Measurements from ENCODE around the gene GRIPAP1.

GRIPAP1 gene

DNA sequence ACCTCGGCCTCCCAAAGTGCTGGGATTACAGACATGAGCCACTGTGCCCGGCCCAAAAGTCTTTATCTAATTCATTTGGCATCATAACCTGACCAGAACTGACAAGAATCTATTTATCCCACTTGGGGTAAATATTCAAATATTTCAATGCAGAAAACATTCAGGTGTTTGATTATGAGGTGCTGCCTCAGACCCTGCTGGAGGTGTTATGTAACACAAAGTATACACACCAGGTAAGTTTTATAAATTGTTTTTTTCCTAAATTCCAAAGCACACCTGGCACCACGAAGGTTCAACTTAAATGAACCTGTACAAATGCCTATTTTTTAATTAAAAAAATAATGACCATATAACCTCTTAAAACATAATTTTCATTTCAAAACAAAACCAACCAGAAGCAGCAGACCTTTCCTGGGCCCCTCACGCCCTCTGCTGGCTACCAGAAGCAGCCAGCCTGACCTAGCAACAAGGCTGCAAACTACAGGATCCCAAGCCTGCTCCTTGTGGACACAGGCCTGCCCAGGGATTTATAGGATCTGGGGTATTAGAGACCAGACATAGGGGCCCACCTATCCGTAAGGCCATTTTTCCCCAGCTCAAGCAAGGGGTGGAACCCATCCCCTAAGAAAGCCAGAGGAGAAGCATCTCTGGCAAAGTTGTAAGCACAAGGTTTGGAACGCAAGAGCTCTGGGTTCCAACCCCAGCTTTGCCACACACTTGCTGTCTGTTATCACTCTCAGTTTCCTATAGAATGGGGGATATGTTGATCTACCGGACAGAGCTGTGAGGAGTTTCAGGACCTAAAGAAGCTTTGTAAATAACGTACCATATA lies 56.3 kb downstream of the GRIPAP1 start:
- TF ChIP-seq GLIS3 (CRISPR knock-in tag; IDR thresholded peaks at IDR 0.05), result no peak
- TF ChIP-seq TOX (CRISPR knock-in tag; IDR thresholded peaks at IDR 0.05; ENCODE audit: borderline replicate concordance), result no peak
- no peak for TF ChIP-seq POU6F1 (CRISPR knock-in tag; IDR thresholded peaks at IDR 0.05; ENCODE audit: borderline replicate concordance, low read depth)
- no peak for TF ChIP-seq ISL1 (CRISPR knock-in tag; IDR thresholded peaks at IDR 0.05)
- TF ChIP-seq ESRRG (CRISPR knock-in tag; IDR thresholded peaks at IDR 0.05), result no peak
- TF ChIP-seq, protein P1, sequence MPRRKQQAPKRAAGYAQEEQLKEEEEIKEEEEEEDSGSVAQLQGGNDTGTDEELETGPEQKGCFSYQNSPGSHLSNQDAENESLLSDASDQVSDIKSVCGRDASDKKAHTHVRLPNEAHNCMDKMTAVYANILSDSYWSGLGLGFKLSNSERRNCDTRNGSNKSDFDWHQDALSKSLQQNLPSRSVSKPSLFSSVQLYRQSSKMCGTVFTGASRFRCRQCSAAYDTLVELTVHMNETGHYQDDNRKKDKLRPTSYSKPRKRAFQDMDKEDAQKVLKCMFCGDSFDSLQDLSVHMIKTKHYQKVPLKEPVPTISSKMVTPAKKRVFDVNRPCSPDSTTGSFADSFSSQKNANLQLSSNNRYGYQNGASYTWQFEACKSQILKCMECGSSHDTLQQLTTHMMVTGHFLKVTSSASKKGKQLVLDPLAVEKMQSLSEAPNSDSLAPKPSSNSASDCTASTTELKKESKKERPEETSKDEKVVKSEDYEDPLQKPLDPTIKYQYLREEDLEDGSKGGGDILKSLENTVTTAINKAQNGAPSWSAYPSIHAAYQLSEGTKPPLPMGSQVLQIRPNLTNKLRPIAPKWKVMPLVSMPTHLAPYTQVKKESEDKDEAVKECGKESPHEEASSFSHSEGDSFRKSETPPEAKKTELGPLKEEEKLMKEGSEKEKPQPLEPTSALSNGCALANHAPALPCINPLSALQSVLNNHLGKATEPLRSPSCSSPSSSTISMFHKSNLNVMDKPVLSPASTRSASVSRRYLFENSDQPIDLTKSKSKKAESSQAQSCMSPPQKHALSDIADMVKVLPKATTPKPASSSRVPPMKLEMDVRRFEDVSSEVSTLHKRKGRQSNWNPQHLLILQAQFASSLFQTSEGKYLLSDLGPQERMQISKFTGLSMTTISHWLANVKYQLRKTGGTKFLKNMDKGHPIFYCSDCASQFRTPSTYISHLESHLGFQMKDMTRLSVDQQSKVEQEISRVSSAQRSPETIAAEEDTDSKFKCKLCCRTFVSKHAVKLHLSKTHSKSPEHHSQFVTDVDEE (CRISPR knock-in tag; IDR thresholded peaks at IDR 0.05), result no peak
- no peak for TF ChIP-seq ZFP3 (CRISPR knock-in tag; IDR thresholded peaks at IDR 0.05)
- no peak for TF ChIP-seq ZNF70 (CRISPR knock-in tag; IDR thresholded peaks at IDR 0.05)
- no peak for TF ChIP-seq SNAI2 (CRISPR knock-in tag; IDR thresholded peaks at IDR 0.05)
- TF ChIP-seq, protein P2, sequence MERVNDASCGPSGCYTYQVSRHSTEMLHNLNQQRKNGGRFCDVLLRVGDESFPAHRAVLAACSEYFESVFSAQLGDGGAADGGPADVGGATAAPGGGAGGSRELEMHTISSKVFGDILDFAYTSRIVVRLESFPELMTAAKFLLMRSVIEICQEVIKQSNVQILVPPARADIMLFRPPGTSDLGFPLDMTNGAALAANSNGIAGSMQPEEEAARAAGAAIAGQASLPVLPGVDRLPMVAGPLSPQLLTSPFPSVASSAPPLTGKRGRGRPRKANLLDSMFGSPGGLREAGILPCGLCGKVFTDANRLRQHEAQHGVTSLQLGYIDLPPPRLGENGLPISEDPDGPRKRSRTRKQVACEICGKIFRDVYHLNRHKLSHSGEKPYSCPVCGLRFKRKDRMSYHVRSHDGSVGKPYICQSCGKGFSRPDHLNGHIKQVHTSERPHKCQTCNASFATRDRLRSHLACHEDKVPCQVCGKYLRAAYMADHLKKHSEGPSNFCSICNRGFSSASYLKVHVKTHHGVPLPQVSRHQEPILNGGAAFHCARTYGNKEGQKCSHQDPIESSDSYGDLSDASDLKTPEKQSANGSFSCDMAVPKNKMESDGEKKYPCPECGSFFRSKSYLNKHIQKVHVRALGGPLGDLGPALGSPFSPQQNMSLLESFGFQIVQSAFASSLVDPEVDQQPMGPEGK (CRISPR knock-in tag; IDR thresholded peaks at IDR 0.05; ENCODE audit: borderline replicate concordance), result no peak
- no peak for TF ChIP-seq PPARA (CRISPR knock-in tag; IDR thresholded peaks at IDR 0.05; ENCODE audit: borderline replicate concordance)
- TF ChIP-seq ARNTL (CRISPR knock-in tag; IDR thresholded peaks at IDR 0.05; ENCODE audit: borderline replicate concordance, low read depth), result no peak
- no peak for TF ChIP-seq RARB (CRISPR knock-in tag; IDR thresholded peaks at IDR 0.05)
- no peak for TF ChIP-seq OSR1 (CRISPR knock-in tag; IDR thresholded peaks at IDR 0.05)
- ATAC-seq, result peak; percentile 98

DNA sequence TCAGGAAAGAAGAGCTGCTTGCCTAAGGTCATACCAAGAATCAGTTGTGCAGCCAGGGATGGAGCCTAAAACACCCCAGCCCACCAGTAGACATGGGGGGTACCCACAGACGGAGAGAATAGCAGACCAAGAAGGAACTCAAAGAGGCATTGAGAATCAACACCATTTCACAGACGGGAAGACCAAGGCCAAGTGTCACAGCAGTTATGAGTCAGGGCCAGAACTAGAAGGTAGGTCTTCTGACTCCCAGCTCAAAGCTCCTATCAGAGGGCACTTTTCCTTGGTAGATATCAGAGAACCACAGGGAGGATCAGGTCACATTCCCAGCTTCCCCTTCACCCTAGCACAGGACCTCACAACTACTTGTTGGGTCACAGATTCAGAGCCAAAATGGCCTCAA lies 59.2 kb downstream of the GRIPAP1 start:
- ATAC-seq, result no peak
- TF ChIP-seq, protein P3, sequence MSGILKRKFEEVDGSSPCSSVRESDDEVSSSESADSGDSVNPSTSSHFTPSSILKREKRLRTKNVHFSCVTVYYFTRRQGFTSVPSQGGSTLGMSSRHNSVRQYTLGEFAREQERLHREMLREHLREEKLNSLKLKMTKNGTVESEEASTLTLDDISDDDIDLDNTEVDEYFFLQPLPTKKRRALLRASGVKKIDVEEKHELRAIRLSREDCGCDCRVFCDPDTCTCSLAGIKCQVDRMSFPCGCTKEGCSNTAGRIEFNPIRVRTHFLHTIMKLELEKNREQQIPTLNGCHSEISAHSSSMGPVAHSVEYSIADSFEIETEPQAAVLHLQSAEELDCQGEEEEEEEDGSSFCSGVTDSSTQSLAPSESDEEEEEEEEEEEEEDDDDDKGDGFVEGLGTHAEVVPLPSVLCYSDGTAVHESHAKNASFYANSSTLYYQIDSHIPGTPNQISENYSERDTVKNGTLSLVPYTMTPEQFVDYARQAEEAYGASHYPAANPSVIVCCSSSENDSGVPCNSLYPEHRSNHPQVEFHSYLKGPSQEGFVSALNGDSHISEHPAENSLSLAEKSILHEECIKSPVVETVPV (CRISPR knock-in tag; IDR thresholded peaks at IDR 0.05), result no peak

DNA sequence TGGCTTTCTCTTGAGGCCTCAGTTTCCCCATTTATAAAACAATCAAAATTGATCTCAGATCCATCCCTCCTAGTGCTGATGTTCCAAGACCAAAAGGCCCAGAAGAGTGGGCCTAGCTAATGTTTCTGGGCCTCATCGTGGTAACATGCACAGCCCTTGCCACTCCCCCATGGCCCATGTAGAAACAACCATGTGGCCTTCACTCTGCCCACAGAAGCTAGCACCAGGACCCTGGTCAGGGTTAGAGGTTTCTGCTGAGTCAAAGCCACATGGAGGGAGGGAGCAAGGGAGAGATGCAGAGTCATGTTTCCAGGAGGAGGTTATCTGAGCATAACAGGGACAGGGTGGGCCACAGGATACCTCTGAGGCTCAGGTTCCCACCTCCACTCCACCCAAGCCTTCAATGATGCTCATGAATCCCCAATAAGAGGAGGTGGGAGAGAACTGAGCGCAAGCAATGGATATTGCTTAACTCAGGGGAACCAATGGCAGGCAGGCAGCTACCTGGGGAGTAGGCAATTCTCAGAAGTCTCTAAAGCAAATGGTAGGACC lies 61.6 kb downstream of the GRIPAP1 start:
- ATAC-seq, result no peak
- TF ChIP-seq ISL1 (CRISPR knock-in tag; IDR thresholded peaks at IDR 0.05) (no peak), ZFP30 (CRISPR knock-in tag; IDR thresholded peaks at IDR 0.05) (no peak), SNAI2 (CRISPR knock-in tag; IDR thresholded peaks at IDR 0.05) (no peak), RARB (CRISPR knock-in tag; IDR thresholded peaks at IDR 0.05) (no peak), TCF4 (CRISPR knock-in tag; IDR thresholded peaks at IDR 0.05; ENCODE audit: borderline replicate concordance) (no peak), ESRRG (CRISPR knock-in tag; IDR thresholded peaks at IDR 0.05) (no peak)
- TF ChIP-seq, protein P3 (CRISPR knock-in tag; IDR thresholded peaks at IDR 0.05), result no peak
- TF ChIP-seq, protein P1 (CRISPR knock-in tag; IDR thresholded peaks at IDR 0.05), result no peak
